ENCODE data around the gene FOXP4.

Gene FOXP4

DNA sequence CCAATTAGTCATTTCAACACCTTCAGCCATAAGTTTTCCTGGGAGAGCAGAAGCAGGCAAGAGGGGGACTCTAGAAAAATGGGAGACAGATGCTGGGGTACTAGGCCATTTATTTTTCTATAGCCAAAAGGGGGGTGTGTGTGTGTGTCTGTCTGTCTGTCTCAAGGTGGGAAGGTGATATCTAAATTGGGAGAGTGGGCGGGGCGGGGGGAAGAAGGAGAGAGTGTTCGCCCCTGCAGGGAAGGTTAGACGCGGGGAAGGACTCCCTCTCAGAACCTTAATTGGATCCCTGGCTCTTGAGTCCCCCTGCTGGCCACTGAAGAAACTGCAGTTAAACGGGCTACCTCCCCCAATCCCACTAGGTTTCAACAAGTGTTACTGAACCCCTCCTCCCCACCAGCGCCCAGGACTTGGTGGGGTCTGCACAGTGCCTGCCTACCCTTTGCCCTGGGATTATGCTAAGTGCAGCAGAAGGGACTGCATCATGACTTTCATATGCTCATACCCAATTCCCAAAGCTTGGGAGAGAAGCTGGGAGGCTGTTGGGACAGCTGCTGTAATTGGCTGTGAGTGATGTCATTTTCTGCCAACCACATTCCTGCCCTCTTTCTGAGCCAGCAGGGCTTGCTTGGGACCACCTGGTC, 45.8 kb downstream of the FOXP4 start:
- FAIRE-seq (peak; percentile 90), DNase-seq (ENCODE audit: insufficient read length) (peak; percentile 87)
- TF ChIP-seq POLR2AphosphoS5 (IDR thresholded peaks at IDR 0.05; ENCODE audit: low read depth, low read length) = no peak
- no peak for TF ChIP-seq POLR2A (IDR thresholded peaks at IDR 0.05; ENCODE audit: low read depth, low read length)
- TF ChIP-seq TAF1 (IDR thresholded peaks at IDR 0.05; ENCODE audit: borderline replicate concordance, low read depth, low read length) = no peak

DNA sequence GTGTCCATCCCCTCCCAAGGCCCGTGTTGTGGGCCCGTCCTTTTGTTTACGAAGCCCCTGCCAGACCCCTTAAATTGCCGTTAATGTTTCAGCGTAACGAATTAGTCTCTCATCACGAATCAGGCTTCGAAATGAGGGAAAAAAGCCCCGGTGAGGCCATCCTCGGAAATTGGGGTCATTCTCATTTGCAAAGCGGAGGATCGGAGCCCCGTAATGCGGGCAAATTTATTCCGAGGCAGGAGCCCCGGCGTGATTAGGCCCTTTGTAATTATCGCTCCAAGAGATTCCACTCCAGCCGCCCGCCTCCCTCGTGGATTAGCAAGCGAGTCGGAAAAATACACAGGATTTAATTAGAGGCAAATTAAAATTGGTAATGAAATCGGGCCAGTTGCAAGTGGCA, 47.2 kb downstream of the FOXP4 start:
- no peak for TF ChIP-seq POLR2A (IDR thresholded peaks at IDR 0.05; ENCODE audit: low read depth, low read length)
- no peak for TF ChIP-seq POLR2AphosphoS5 (IDR thresholded peaks at IDR 0.05; ENCODE audit: low read depth, low read length)
- no peak for TF ChIP-seq TAF1 (IDR thresholded peaks at IDR 0.05; ENCODE audit: borderline replicate concordance, low read depth, low read length)
- DNase-seq (ENCODE audit: insufficient read length) = no peak

DNA sequence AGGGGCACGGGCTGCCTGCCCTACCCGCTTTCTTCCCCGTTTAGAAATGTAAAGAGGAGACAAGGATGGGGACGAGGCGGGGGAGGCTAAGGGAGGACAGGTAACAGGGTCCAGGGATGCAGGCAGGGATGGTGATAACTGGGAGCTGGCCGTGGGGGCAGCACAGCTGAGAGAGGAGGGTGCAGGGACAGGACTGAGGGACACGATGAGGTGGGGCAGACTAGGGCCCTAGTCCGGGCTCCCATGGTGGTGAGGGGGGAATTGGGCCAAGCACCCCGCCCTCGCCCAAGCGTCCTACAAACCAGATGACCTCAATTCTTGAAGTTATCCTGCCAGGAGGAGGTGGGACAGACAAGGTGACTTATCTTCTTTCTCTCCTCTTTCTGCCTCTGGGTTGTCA, 47.7 kb downstream of the FOXP4 start:
- DNase-seq (ENCODE audit: insufficient read length) = no peak
- TF ChIP-seq TAF1 (IDR thresholded peaks at IDR 0.05; ENCODE audit: borderline replicate concordance, low read depth, low read length) = no peak
- no peak for TF ChIP-seq POLR2A (IDR thresholded peaks at IDR 0.05; ENCODE audit: low read depth, low read length)
- no peak for FAIRE-seq

More for the DNA sequence above, 47.2 kb downstream of the FOXP4 start:
- FAIRE-seq = no peak

DNA sequence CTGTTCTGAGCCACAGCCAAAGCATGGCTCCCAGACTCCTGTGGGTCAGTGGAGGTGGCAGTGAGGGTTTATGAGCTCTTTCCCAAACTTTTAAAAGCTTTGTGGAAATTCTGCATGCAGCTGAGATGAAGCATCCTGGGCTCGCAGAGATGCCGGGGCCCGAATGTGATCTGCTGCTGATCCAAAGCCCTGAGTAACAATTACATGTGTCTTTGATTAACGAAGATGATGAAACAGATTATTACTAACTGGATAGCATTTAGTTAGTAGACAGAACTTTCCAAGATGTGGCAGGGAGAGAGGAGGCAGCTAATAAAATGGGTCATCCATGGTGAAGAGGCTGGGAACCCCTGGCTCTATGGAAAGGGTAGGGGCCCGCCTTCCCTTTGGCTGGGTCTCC, 48.1 kb downstream of the FOXP4 start:
- no peak for TF ChIP-seq TAF1 (IDR thresholded peaks at IDR 0.05; ENCODE audit: borderline replicate concordance, low read depth, low read length)
- no peak for TF ChIP-seq POLR2A (IDR thresholded peaks at IDR 0.05; ENCODE audit: low read depth, low read length)
- TF ChIP-seq POLR2AphosphoS5 (IDR thresholded peaks at IDR 0.05; ENCODE audit: low read depth, low read length) = no peak
- DNase-seq (ENCODE audit: insufficient read length) = no peak
- no peak for FAIRE-seq

DNA sequence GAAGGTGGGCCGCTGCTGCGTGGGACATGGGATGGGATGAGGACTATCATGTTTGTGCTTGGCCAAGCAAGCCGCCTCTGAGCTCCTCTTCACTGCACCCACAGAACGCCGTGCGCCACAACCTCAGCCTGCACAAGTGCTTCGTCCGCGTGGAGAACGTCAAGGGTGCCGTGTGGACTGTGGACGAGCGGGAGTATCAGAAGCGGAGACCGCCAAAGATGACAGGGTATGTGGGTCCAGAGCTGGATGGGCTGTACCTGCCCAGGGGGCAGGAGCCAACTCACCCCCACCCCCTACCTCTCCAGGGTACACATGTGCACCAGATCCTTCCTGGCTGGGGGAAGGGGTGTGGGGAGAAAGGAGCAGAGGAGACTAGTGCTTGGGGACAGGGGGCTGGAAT, 48.6 kb downstream of the FOXP4 start:
- DNase-seq (ENCODE audit: insufficient read length) (no peak), FAIRE-seq (no peak)
- TF ChIP-seq POLR2AphosphoS5 (IDR thresholded peaks at IDR 0.05; ENCODE audit: low read depth, low read length) = no peak
- TF ChIP-seq TAF1 (IDR thresholded peaks at IDR 0.05; ENCODE audit: borderline replicate concordance, low read depth, low read length) = no peak
- TF ChIP-seq POLR2A (IDR thresholded peaks at IDR 0.05; ENCODE audit: low read depth, low read length) = no peak

DNA sequence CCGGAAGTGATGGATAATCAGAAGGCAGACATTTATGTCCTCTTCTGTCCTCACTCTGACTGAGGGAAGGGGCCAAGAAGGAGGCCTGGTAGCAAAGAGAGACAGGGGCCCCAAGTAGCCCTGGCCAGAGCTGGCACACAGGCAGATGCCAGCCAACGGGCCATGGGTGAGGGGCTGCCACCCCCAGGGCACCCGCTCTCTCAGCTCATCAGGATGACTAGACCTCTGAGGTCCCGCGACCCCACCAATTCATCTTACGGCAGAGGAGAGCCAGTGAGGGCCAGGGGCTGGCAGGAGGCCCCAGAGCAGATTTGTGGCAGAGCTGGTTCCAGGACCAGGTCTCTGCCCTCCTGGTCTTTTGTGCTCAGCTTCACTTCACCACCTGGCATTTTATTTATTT, 49.0 kb downstream of the FOXP4 start:
- TF ChIP-seq TAF1 (IDR thresholded peaks at IDR 0.05; ENCODE audit: borderline replicate concordance, low read depth, low read length) (no peak), POLR2A (IDR thresholded peaks at IDR 0.05; ENCODE audit: low read depth, low read length) (no peak), POLR2AphosphoS5 (IDR thresholded peaks at IDR 0.05; ENCODE audit: low read depth, low read length) (no peak)
- no peak for DNase-seq (ENCODE audit: insufficient read length)
- FAIRE-seq = no peak

DNA sequence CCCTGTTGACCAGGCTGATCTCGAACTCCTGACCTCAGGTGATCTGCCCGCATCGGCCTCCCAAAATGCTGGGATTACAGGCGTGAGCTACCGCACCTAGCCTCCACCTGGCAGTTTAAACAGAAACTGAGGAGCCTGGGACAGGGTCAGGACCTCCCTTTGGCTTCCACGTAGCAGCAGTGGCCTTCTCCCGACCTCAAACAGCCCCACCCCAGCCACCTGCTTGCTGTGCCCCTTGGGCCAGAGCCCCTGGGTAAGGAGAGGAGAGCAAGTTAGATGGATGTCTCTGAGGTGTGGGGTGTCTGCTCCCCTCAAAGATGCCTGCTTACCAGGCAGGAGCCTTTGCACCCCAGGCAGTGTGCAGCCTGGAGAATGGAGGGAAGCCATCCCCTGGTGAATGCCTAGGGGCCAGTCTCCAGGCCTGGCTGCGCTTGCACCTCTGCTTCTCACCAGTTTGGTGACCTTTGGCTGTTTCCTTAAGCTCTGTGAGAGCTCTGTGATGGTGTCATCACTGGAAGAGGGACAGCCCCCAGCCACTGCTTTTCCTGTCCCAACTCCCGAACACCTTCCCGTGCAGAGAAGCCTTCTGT, 50.0 kb downstream of the FOXP4 start:
- FAIRE-seq = no peak
- TF ChIP-seq TAF1 (IDR thresholded peaks at IDR 0.05; ENCODE audit: borderline replicate concordance, low read depth, low read length) (no peak), POLR2AphosphoS5 (IDR thresholded peaks at IDR 0.05; ENCODE audit: low read depth, low read length) (no peak), POLR2A (IDR thresholded peaks at IDR 0.05; ENCODE audit: low read depth, low read length) (no peak)
- DNase-seq (ENCODE audit: insufficient read length) = no peak

DNA sequence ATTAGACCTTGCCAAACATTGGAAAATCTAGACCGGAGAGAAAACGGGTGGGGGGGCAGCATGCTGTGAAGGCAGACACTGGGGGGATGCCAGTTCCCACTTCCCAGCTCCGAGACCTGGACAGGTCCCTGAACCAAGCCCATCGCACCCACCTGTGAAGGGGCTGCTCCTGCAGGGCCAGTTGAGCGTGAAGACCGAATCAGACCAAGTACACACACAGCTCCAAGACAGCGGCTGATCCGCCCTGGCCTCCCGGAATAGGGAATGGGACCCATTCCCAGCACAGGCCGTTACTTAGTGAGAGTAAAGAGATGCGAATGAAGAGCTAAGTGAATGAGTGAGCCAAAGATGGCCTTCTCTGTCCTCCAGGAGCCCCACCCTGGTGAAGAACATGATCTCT, 50.6 kb downstream of the FOXP4 start:
- TF ChIP-seq POLR2A (IDR thresholded peaks at IDR 0.05; ENCODE audit: low read depth, low read length) (no peak), TAF1 (IDR thresholded peaks at IDR 0.05; ENCODE audit: borderline replicate concordance, low read depth, low read length) (no peak), POLR2AphosphoS5 (IDR thresholded peaks at IDR 0.05; ENCODE audit: low read depth, low read length) (no peak)
- DNase-seq (ENCODE audit: insufficient read length) (no peak), FAIRE-seq (no peak)

DNA sequence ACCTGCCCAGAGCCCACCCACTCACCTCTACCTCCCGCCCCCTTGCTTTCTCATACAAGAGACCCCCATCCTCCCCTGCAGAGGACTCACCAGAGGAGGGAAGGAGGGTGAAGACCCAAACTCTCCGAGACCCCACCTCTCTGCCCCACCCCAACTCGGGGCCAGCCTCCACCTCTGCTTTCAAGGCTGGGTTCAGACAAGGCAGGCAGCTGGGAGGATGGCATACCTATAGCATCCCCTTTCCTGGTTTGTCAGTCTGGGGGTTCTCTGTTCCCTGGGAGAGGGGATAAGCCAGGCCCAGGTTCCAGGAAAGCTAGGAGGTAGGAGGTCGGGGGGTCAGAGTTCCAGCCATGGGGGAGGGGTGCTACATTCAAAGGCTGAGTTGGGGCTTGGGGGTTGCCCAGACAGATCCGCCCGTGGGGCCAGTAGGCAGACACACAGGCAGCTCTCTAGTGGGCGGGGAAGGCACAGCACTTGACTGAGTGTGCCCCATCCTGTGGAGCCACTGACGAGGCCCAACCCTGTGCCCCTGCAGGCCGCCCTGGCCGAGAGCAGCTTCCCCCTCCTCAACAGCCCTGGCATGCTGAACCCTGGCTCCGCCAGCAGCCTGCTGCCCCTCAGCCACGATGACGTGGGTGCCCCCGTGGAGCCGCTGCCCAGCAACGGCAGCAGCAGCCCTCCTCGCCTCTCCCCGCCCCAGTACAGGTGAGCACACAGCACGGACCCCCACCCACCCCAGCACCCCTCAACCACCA, 51.2 kb downstream of the FOXP4 start:
- FAIRE-seq (no peak), DNase-seq (ENCODE audit: insufficient read length) (no peak)
- TF ChIP-seq POLR2AphosphoS5 (IDR thresholded peaks at IDR 0.05; ENCODE audit: low read depth, low read length) (no peak), TAF1 (IDR thresholded peaks at IDR 0.05; ENCODE audit: borderline replicate concordance, low read depth, low read length) (no peak), POLR2A (IDR thresholded peaks at IDR 0.05; ENCODE audit: low read depth, low read length) (no peak)

DNA sequence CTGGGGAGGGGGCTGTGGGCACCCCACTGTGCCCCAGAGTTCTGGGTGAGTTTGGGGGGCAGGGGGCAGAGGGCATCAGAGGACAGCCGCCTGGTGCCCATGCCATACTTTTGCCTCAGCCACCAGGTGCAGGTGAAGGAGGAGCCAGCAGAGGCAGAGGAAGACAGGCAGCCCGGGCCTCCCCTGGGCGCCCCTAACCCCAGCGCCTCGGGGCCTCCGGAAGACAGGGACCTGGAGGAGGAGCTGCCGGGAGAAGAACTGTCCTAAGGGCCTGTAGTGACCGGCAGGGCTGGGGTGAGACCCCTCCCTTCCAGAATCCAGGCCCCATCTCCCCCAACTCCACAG, 52.5 kb downstream of the FOXP4 start:
- TF ChIP-seq POLR2A (IDR thresholded peaks at IDR 0.05; ENCODE audit: low read depth, low read length) = no peak
- TF ChIP-seq TAF1 (IDR thresholded peaks at IDR 0.05; ENCODE audit: borderline replicate concordance, low read depth, low read length) = no peak
- no peak for TF ChIP-seq POLR2AphosphoS5 (IDR thresholded peaks at IDR 0.05; ENCODE audit: low read depth, low read length)
- DNase-seq (ENCODE audit: insufficient read length) = no peak
- no peak for FAIRE-seq

DNA sequence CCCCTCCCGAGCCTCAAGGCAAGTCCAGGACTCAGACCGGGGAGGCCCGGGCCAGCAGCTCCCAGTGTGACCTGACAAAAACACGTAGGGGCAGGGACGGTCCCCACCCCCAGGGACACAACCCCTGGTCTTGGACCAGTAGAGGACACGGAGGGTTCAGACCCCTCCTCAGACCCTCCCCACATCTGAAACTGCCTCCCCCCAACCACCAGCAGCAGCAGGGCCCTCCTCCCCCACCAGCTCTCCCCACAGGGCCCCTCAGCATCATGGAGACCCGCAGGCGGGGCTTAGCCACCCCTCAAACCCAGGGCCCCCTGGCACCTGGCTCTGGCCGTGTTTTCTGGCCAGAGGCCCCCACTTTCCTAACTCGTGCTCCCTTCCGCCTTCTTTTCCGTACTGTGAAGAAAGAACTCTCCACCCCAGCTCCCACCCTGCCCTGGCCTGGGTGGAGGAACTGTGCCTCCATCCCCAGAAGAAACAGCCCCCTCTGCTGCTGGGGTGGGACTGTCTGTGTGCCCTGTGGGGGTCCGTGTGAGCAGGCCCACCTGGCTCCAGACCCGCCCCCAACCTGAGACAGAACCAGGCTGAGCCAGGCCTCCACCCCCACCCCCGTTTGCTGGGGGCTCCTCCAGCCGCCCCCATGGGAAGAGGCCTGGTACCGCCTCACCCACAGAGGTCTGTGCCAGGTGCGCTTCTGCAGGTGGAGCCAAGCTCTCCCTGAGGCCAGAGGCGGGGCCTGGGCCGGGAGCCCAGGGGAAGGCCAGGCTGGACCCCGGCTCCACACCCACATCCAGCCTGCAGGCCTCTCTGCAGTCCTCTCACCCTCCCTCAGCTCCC, 53.1 kb downstream of the FOXP4 start:
- DNase-seq (ENCODE audit: insufficient read length) (no peak), FAIRE-seq (no peak)
- TF ChIP-seq POLR2A (IDR thresholded peaks at IDR 0.05; ENCODE audit: low read depth, low read length) (no peak), POLR2AphosphoS5 (IDR thresholded peaks at IDR 0.05; ENCODE audit: low read depth, low read length) (no peak), TAF1 (IDR thresholded peaks at IDR 0.05; ENCODE audit: borderline replicate concordance, low read depth, low read length) (no peak)
